Cardiac fibroblast (primary cell): ENCODE results near the gene RHNO1.
A peak's percentile ranks its signal among the peaks of the same experiment; 100 is the strongest.

Source experiments
- DNase-seq, 2 donors: peaks; one replicate each; pipeline versions ENCODE4 v3.0.0 to v3.0.0-alpha.2; 2010; ENCODE audit warnings: low read depth in 2 of 2
- H3K4me3 ChIP-seq, 2 donors: replicated peaks in 1 of 2; 1 replicate in 1 of 2; 2 replicates in 1 of 2; pipeline ENCODE4 v1.5.1; 2011; ENCODE audit warnings: low read depth in 2 of 2, low read length in 2 of 2, mild to moderate bottlenecking in 2 of 2, moderate library complexity in 1 of 2
- CTCF ChIP-seq: IDR thresholded peaks from one replicate; pipeline ENCODE4 v1.5.1; 2011; ENCODE audit warnings: low read depth, mild to moderate bottlenecking, low read length, inconsistent platforms

The RHNO1 gene

DNA sequence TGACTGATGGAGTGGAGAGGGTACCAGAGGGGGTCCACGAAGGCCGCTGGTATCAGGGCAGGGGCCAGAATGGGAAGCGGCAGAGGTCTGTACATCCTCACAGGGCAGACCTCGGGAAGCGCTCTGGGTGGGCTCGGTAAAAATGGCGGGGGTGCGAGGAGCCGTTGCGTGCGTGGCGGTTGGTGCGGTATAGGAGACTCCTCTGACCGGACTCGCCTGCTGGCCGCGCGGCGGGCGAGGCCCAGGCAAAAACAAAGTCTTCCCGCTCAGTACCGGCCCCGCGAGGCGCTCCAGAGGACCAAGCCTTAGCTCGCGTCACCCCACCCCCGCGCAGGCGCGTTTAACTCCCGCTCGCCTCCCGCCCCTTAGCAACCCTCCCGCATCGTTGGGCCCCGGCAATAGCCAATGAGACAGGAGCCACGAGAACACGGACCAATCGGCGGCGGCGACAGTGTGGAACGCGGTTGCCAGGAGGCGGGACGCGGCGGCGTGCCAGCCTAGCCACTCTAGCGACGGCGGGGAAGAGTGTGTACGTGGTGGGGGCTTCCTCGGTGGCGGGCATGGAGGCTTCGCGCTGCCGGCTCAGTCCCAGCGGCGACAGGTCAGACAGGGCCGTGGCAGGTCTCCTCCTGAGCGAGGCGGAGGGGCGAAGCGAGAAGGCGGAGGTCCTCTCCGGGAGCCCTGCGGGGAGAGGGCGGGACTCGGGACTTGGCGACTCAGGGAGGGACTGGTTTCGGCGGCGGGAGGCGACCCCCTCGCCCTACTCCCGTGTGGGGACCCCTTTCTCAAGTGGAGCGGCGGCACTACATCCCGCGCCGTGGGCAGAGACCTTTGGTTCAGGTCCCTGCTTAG is 13.6 kb downstream of the RHNO1 start, which contains the start of gene TULP3:
TSS of gene TULP3 (plus strand) at position 504 of the 852 bp plus-strand sequence. CDS start at position 561, 57 bp downstream.
- no peak for TF ChIP-seq CTCF
- peak within 1 kb of the TSS; percentile 95 to 97 for H3K4me3 ChIP-seq
- DNase-seq, result peak; percentile 98

GRCh38 chr12:2891240-2892053 is 14.4 kb downstream of the RHNO1 start:
- peak; percentile 68 to 74 for DNase-seq
- peak overlapping the region; percentile 95 to 97 for H3K4me3 ChIP-seq
- TF ChIP-seq CTCF, result no peak

- DNase-seq, result no peak
- H3K4me3 ChIP-seq, result peak overlapping the region in 1 of 2 donors; percentile 97
Observed at GRCh38 chr12:2892246-2892645, 15.2 kb downstream of the RHNO1 start.

GRCh38 chr12:2893007-2893406 is 16.0 kb downstream of the RHNO1 start:
- TF ChIP-seq CTCF, result no peak
- DNase-seq, result peak; percentile 84 to 87
- no peak overlapping the region for H3K4me3 ChIP-seq

More at GRCh38 chr12:2892246-2892645, 15.2 kb downstream of the RHNO1 start:
- TF ChIP-seq CTCF, result no peak

DNA sequence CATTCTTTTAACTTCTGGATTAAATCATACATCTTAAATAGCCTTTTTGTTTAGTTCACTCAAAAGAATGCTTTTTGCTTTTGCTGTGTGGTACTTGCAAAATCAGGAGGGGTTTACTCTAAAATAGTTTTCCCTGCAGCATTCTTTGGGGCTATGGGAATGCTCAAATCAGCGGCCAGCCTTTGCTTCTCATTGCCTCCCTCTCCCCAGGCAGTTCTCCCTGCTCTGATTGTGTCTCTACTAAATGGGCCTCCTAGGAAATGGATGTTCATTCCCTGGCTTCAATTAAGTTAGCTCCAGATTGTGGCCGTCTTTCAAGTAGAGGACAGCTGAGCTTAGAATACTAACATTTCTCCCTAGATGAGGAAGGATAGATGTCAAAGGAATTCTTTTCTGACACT is 18.0 kb downstream of the RHNO1 start:
- TF ChIP-seq CTCF, result no peak
- no peak overlapping the region for H3K4me3 ChIP-seq
- peak in 1 of 2 donors; percentile 19 for DNase-seq

DNA sequence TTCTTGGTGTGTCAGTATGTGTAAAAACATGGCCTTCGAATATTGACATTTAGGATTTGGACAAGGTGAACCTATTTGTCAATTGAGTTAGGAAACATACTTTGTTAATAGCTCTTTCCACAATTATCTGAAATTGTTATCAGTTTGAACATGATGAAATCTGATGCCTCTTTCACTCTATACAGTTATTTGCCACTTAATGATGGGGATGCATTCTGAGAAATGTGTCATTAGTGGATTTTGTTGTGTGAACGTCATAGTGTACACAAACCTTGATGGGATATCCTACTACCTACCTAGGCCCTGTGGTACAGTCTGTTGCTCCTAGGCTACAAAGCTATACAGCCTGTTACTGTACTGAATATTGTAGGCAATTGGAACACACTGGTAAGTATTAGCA is 18.5 kb downstream of the RHNO1 start:
- peak in 1 of 2 donors; percentile 14 for DNase-seq
- H3K4me3 ChIP-seq, result no peak overlapping the region
- no peak for TF ChIP-seq CTCF
